ENCODE results near the gene ELF5. TPM values are rescaled to one million over a fixed set of nuclear protein-coding genes. Genes with fewer than 3 reads are reported as not detected.

The ELF5 gene
- total RNA-seq, 1 experiment from 2014 or later: 0.61 TPM

DNA sequence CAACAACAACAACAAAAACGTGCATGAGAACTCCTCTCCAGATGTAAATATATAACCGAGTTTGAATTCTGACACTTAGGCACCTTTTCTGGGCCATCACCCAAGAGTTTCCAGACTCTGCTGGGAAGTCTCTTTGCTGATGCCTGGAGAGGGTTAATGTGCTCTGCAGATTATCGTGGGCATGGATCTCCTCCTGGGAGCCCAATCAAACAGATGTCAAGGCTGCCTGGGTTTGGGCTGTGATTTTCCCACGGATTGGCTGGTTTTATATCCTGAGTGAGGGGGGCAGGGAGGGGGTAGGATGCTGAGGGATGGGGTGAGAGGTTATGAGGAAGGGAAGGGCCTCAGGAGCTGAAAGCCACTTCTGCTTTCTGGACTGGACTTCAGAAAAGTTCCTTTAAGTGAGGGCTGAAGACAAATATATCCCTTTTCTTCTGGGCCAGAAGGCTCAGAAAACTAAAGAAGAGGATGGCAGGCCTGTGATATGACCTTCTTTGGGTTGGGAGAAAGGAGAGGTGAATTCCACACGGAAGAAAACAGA is 4.2 kb downstream of the ELF5 start:
- no peak for DNase-seq
- H3K36me3 ChIP-seq (ENCODE audit: low read depth): no peaks in the 10 kb centered on the region
- peaks cover 11% of the 10 kb centered on the region; the same call in 1 of the 2 replicates for H3F3A ChIP-seq (ENCODE audit: insufficient read depth, low read depth)
- ChIA-PET CTCF (no interaction called here), POLR2A (ENCODE audit: unreplicated experiment) (no interaction called here)
- no TSS peak for BruUV-seq (replicated peaks)
- intact Hi-C loops (cut with micrococcal nuclease; ENCODE audit: unreplicated experiment): no loop called here
- no peak overlapping the region for H3K4me2 ChIP-seq
- no peak overlapping the region for H3K27ac ChIP-seq
- no peaks in the 10 kb centered on the region for H4K20me1 ChIP-seq (ENCODE audit: insufficient read depth)
- H2AFZ ChIP-seq: no peak overlapping the region
- H3K27me3 ChIP-seq (ENCODE audit: insufficient read depth, low read depth): no peaks in the 10 kb centered on the region
- H3K9me3 ChIP-seq (ENCODE audit: insufficient read depth, low read depth): no peaks in the 10 kb centered on the region
- no peaks in the 10 kb centered on the region for H3K79me2 ChIP-seq (ENCODE audit: low read depth)
- H3K4me1 ChIP-seq (replicated peaks; ENCODE audit: insufficient read depth): peaks cover 18% of the 10 kb centered on the region
- no peaks in the 10 kb centered on the region for H3K9me2 ChIP-seq (ENCODE audit: insufficient read depth)
- TF ChIP-seq, protein P1, sequence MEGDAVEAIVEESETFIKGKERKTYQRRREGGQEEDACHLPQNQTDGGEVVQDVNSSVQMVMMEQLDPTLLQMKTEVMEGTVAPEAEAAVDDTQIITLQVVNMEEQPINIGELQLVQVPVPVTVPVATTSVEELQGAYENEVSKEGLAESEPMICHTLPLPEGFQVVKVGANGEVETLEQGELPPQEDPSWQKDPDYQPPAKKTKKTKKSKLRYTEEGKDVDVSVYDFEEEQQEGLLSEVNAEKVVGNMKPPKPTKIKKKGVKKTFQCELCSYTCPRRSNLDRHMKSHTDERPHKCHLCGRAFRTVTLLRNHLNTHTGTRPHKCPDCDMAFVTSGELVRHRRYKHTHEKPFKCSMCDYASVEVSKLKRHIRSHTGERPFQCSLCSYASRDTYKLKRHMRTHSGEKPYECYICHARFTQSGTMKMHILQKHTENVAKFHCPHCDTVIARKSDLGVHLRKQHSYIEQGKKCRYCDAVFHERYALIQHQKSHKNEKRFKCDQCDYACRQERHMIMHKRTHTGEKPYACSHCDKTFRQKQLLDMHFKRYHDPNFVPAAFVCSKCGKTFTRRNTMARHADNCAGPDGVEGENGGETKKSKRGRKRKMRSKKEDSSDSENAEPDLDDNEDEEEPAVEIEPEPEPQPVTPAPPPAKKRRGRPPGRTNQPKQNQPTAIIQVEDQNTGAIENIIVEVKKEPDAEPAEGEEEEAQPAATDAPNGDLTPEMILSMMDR (conservative IDR thresholded peaks at IDR 0.05): no peak
- TF ChIP-seq EZH2 (IDR thresholded peaks at IDR 0.05; ENCODE audit: low read depth): no peak
- H3K4me3 ChIP-seq: no peak overlapping the region

DNA sequence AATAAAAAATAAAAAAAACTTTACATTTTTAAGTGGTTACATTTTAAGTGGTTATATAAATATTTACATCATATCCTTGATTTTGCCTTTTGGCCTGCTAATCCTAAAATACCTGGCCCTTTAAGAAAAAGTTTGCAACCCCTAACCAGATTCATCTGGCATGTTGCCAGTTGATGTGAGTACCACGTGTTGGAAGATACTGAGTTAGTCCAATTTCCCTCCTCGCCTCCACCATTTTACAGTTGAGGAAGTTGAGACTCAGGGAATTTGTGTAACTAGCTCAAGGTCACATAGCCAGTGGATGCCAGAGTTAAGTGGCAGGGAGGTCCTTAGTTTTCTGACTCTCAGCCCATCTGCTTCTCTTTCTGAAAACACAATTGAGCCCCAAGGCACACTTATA is 5.1 kb downstream of the ELF5 start:
- Histone ChIP-seq H3K9me2 (ENCODE audit: insufficient read depth) (no peaks in the 10 kb centered on the region), H3K4me1 (replicated peaks; ENCODE audit: insufficient read depth) (peaks cover 15% of the 10 kb centered on the region), H3K27ac (no peak overlapping the region), H2AFZ (no peak overlapping the region), H3K4me2 (no peak overlapping the region), H3K4me3 (no peak overlapping the region), H3K36me3 (ENCODE audit: low read depth) (no peaks in the 10 kb centered on the region), H3K79me2 (ENCODE audit: low read depth) (no peaks in the 10 kb centered on the region), H3K27me3 (ENCODE audit: insufficient read depth, low read depth) (no peaks in the 10 kb centered on the region), H4K20me1 (ENCODE audit: insufficient read depth) (no peaks in the 10 kb centered on the region), H3K9me3 (ENCODE audit: insufficient read depth, low read depth) (no peaks in the 10 kb centered on the region), H3F3A (ENCODE audit: insufficient read depth, low read depth) (peaks cover 8% of the 10 kb centered on the region; the same call in 1 of the 2 replicates)
- TF ChIP-seq, protein P1 (conservative IDR thresholded peaks at IDR 0.05): no peak
- no peak for TF ChIP-seq EZH2 (IDR thresholded peaks at IDR 0.05; ENCODE audit: low read depth)
- DNase-seq: no peak
- ChIA-PET CTCF (no interaction called here), POLR2A (ENCODE audit: unreplicated experiment) (no interaction called here)
- no TSS peak for BruUV-seq (replicated peaks)
- intact Hi-C loops (cut with micrococcal nuclease; ENCODE audit: unreplicated experiment): no loop called here

DNA sequence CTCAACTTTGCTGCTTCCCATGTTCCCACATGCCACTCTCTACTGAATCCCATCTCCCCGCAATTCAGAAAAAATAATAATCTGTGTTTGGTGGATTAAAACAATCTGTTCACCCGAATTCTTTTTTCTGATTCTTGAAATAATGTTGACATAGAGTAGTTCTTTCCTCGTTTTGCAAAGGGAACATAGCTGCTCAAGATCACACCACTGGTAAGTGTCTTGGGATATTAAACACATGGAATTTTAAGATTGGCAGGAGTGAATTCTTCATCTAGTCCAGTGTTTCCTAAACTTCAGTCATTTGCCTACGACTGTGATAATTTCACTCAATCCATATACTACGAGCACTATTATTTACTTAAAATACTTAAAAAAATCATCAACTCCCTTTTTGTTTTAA is 6.0 kb downstream of the ELF5 start:
- Histone ChIP-seq H3K4me2 (no peak overlapping the region), H3K4me3 (no peak overlapping the region), H3F3A (ENCODE audit: insufficient read depth, low read depth) (peaks cover 12% of the 10 kb centered on the region), H4K20me1 (ENCODE audit: insufficient read depth) (no peaks in the 10 kb centered on the region), H3K36me3 (ENCODE audit: low read depth) (no peaks in the 10 kb centered on the region), H3K9me3 (ENCODE audit: insufficient read depth, low read depth) (no peaks in the 10 kb centered on the region), H3K27ac (no peak overlapping the region), H3K27me3 (ENCODE audit: insufficient read depth, low read depth) (no peaks in the 10 kb centered on the region), H3K9me2 (ENCODE audit: insufficient read depth) (no peaks in the 10 kb centered on the region), H2AFZ (no peak overlapping the region), H3K79me2 (ENCODE audit: low read depth) (no peaks in the 10 kb centered on the region), H3K4me1 (replicated peaks; ENCODE audit: insufficient read depth) (peaks cover 18% of the 10 kb centered on the region)
- ChIA-PET CTCF (no interaction called here), POLR2A (ENCODE audit: unreplicated experiment) (no interaction called here)
- no peak for TF ChIP-seq EZH2 (IDR thresholded peaks at IDR 0.05; ENCODE audit: low read depth)
- TF ChIP-seq, protein P1 (conservative IDR thresholded peaks at IDR 0.05): no peak
- intact Hi-C loops (cut with micrococcal nuclease; ENCODE audit: unreplicated experiment): no loop called here
- no peak for DNase-seq
- no TSS peak for BruUV-seq (replicated peaks)

All from PC-9 (cell line).